ENCODE results near the gene LAMA5.

LAMA5 gene

GRCh38 chr20:62367136-62367632 is at the start of gene LAMA5:
TSS of gene LAMA5 (minus strand) at chr20:62367312. CDS start at chr20:62367245, 67 bp downstream.
- no peak for DNase-seq

- no peak for DNase-seq
Measured at GRCh38 chr20:62415354-62416111, 48.4 kb upstream of the LAMA5 start.

- DNase-seq: no peak
Measured at GRCh38 chr20:62413896-62414481, 46.9 kb upstream of the LAMA5 start.

GRCh38 chr20:62413025-62413570 is 46.0 kb upstream of the LAMA5 start:
- DNase-seq: no peak

GRCh38 chr20:62412194-62413024 is 45.3 kb upstream of the LAMA5 start:
- DNase-seq: no peak

- DNase-seq: no peak
Measured at GRCh38 chr20:62411479-62412193, 44.5 kb upstream of the LAMA5 start.

- no peak for DNase-seq
Measured at GRCh38 chr20:62410746-62411478, 43.8 kb upstream of the LAMA5 start.

- DNase-seq: peak; percentile 30
Measured at GRCh38 chr20:62409931-62410745, 43.0 kb upstream of the LAMA5 start.

GRCh38 chr20:62409086-62409853 is 42.2 kb upstream of the LAMA5 start:
- no peak for DNase-seq

- no peak for DNase-seq
Measured at GRCh38 chr20:62408640-62409039, 41.5 kb upstream of the LAMA5 start.

- no peak for DNase-seq
Measured at GRCh38 chr20:62408055-62408454, 40.9 kb upstream of the LAMA5 start.

GRCh38 chr20:62407221-62407992 is 40.3 kb upstream of the LAMA5 start, which contains the start of gene CABLES2:
TSS of gene CABLES2 (minus strand) at chr20:62407285. CDS start at chr20:62407276, 9 bp downstream.
- DNase-seq: peak; percentile 94

- DNase-seq: no peak
Measured at GRCh38 chr20:62406635-62407176, 39.6 kb upstream of the LAMA5 start.

GRCh38 chr20:62405981-62406513 is 38.9 kb upstream of the LAMA5 start:
- no peak for DNase-seq

- no peak for DNase-seq
Measured at GRCh38 chr20:62405108-62405980, 38.2 kb upstream of the LAMA5 start.

GRCh38 chr20:62404761-62405107 is 37.6 kb upstream of the LAMA5 start:
- no peak for DNase-seq

GRCh38 chr20:62404112-62404665 is 37.1 kb upstream of the LAMA5 start:
- no peak for DNase-seq
